NT2/D1 (cell line): ENCODE measurements around the gene GBF1.

Experiments used
- SUZ12 ChIP-seq: IDR thresholded peaks from 2 replicates; pipeline ENCODE4 v1.6.1; 2011; ENCODE audit not compliant: insufficient read length, insufficient read depth; ENCODE audit errors: extremely low read depth
- YY1 ChIP-seq: IDR thresholded peaks from 2 replicates; pipeline ENCODE4 v1.6.1; 2011; ENCODE audit not compliant: insufficient read length, insufficient read depth
- ZNF274 ChIP-seq: IDR thresholded peaks from 2 replicates; pipeline ENCODE4 v1.6.1; 2011; ENCODE audit warnings: mild to moderate bottlenecking, low read depth, low read length

DNA sequence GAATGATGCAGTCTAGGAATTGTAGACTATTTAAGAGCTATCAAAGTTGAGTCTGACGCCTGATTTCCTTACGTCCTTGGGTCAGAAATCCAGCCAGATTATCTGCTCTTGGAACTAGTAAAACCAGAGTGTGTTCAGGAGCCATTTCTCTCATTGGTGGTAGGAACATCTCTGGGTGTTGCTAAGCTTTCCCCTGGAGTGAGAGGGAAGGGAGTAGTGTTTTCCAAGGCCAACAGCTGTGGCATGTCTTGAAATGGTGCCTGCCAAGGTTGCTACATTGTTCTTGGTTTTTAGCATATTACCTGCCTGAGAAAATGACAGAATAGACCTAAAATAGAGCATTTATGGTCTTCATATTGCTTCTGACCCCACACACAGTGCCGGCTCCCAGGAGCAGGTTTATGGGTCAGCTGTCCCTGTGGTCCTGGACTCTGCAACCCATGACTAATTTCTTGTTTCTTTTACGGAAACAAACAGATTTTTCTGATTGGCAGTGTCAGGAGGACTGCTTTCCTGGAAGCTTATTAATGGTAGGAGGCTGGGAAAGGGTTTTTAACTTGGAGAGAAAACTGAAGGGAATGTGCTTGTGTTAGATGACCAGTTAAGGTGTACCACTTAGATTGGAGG lies 17.5 kb downstream of the GBF1 start:
- TF ChIP-seq YY1 (no peak), ZNF274 (no peak), SUZ12 (no peak)
